AG09319 (cell line): Measurements from ENCODE around the gene MEX3D.

ENCODE experiments used
- DNase-seq: peaks from one replicate; pipeline ENCODE4 v3.0.0-alpha.2; 2010; ENCODE audit warnings: low read depth; ENCODE audit errors: extremely low read depth
- TF ChIP-seq, protein P1 (sequence below): IDR thresholded peaks from 2 replicates; pipeline ENCODE4 v1.5.1; 2011; ENCODE audit warnings: low read depth, mild to moderate bottlenecking, inconsistent platforms, low read length, moderate library complexity

The MEX3D gene

DNA sequence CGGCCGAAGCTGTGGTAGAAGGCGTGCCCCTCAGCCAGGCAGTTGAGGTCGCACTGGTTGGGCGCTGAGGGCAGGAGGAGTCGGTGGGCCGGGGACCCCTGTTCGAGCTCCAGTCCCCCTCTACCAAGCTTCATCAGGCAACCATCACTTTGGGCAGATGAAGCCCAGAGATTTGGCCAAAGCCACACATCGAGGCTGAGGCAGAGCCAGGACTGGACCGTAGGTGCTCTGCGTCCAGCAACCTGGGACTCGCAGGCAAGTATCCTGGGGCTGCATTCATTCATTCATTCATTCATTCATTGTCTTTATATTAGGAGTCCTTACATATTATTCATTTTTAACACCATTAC, 59.6 kb downstream of the MEX3D start:
- no peak for DNase-seq
- TF ChIP-seq, protein P1, sequence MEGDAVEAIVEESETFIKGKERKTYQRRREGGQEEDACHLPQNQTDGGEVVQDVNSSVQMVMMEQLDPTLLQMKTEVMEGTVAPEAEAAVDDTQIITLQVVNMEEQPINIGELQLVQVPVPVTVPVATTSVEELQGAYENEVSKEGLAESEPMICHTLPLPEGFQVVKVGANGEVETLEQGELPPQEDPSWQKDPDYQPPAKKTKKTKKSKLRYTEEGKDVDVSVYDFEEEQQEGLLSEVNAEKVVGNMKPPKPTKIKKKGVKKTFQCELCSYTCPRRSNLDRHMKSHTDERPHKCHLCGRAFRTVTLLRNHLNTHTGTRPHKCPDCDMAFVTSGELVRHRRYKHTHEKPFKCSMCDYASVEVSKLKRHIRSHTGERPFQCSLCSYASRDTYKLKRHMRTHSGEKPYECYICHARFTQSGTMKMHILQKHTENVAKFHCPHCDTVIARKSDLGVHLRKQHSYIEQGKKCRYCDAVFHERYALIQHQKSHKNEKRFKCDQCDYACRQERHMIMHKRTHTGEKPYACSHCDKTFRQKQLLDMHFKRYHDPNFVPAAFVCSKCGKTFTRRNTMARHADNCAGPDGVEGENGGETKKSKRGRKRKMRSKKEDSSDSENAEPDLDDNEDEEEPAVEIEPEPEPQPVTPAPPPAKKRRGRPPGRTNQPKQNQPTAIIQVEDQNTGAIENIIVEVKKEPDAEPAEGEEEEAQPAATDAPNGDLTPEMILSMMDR = no peak

DNA sequence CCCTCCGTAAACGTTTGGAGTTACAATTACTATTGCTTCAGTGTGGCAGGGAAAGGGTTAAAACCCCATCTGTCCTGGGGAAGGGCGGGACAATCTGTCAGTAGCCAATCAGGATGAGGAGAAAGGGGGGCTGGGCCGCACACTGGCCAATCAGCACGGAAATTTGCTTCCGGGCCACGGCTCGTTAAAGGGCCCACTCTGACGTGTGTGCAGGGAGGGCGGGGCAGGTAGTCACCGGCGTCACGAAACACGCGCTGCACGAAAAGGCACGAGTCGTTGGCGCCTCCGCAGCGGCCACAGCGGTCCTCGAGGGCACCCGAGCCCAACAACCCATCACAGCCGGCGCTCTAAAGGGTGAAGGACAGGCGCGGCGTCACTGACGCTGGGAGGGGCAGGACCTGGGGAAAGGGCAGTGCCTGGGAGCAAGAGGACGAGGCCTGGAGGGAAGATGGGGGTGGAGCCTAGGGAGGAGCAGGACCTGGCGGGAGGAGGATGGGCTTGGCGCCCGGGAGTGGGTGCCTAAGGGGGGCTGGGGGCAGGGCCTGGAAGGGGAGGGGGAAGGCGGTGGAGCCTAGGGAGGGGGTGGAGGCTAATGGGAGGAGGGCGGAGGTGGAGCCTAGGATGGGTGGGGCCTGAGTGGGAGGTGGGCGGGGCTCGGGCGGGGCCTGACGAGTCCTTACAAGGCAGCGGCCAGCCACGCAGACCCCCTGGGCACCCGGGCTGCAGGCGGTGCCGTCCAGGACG, 60.2 kb downstream of the MEX3D start:
- TF ChIP-seq, protein P1 = no peak
- DNase-seq = peak; percentile 93

- TF ChIP-seq, protein P1 = no peak
- no peak for DNase-seq
These were observed 60.9 kb downstream of the MEX3D start for GRCh38 chr19:1507192-1507660.

DNA sequence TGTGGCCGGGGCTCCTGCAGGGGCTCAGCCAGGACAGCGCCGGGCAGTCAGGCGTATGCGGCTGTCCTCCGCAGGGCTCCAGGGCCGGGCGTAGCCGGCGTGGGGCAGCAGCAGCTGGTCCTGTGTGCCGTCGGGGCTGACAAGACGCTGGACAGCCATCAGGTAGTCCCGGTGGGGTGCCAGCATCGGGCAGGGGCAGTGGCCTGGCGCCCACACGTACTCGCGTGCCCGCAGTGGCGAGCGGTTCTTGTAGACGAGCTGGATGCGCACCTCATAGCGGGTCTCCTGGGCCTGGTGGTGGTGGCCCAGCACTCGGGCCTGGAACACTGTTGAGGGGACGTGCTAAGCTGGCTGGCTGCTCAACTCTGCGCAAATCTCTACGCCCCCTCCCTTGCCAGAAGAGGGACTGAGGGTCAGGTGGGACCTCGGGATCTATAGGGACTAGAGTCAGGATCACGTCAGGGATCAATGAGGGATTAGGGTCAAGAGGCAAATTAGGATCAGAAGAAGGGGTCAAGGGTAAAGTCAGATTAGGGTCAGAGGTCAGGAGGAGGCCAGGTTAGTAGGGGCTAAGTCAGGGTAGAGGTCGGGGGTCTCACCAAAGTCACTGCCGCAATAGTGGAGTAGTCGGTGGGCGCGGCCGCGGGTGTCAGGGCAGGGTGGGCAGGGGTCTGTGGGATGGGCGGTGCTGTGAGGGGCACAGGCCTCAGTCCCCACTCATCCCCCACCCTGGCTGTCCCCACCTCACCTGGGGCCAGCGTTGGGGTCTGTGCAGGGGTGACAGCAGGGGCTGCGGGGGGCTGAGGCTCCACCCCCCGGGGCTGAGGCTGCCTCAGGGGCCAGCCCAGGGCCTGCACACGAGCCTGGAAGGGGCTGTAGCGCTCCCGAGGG, 61.9 kb downstream of the MEX3D start:
- TF ChIP-seq, protein P1 = no peak
- DNase-seq = no peak

DNA sequence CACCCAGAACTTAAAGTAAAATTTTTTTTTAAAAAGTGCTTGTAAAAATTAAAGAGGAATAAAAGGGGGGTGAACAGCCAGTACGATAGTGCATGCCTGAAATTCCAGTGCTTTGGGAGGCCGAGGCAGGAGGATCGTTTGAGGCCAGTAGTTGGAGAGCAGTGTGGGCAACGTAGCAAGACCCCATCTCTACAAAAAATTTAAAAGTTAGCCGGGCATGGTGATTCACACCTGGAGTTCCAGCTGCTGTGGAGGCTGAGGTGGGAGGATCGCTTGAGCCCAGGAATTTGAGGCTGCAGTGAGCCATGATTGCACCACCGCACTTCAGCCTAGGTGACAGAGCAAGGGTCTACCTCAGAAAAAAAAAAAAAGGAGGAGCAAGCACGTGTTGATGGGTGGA, 63.1 kb downstream of the MEX3D start:
- TF ChIP-seq, protein P1 = no peak
- DNase-seq = no peak
